Heart right ventricle (tissue), 16 donors: ENCODE results near the gene TST. TPM values are rescaled to one million over a fixed set of nuclear protein-coding genes. Genes with fewer than 3 reads are reported as not detected.

ENCODE experiments used
- ATAC-seq, 8 donors: fragments of 200-7000 bp; cut with Tn5 transposase; one replicate each; pipeline ENCODE4 v1.9.1; 2020; ENCODE audit warnings: mild to moderate bottlenecking in 8 of 8, moderate library complexity in 8 of 8, moderate number of reproducible peaks in 1 of 8
- DNase-seq, 2 donors: peaks; one replicate each; pipeline ENCODE4 v3.0.0-alpha.2; 2020
- H3K27ac ChIP-seq, 10 donors: fragments of 200-600 bp; sonication (generic) in 2 of 10; one replicate each; pipeline versions ENCODE4 v1.5.0 to v1.8.0; 2020 to 2022; ENCODE audit warnings: mild to moderate bottlenecking in 3 of 10
- H3K27me3 ChIP-seq, 7 donors: fragments of 200-600 bp; one replicate each; pipeline ENCODE4 v1.8.0; 2021 to 2022; ENCODE audit warnings: mild to moderate bottlenecking in 2 of 7
- H3K36me3 ChIP-seq, 9 donors: fragments of 200-600 bp; sonication (generic) in 1 of 9; one replicate each; pipeline versions ENCODE4 v1.5.0 to v1.8.0; 2020 to 2022; ENCODE audit warnings: mild to moderate bottlenecking in 2 of 9
- H3K4me1 ChIP-seq, 9 donors: fragments of 200-600 bp; sonication (generic) in 1 of 9; one replicate each; pipeline versions ENCODE4 v1.5.0 to v1.8.0; 2020 to 2022; ENCODE audit warnings: mild to moderate bottlenecking in 4 of 9
- H3K4me3 ChIP-seq, 10 donors: fragments of 200-600 bp; sonication (generic) in 2 of 10; one replicate each; pipeline versions ENCODE4 v1.5.0 to v1.8.0; 2020 to 2022; ENCODE audit warnings: mild to moderate bottlenecking in 7 of 10, moderate library complexity in 2 of 10
- H3K9me3 ChIP-seq, 11 donors: fragments of 200-600 bp in 10 of 11; sonication (generic) in 2 of 11; one replicate each; pipeline versions ENCODE4 v1.5.0 to v1.8.0; 2013 to 2022; ENCODE audit warnings: mild to moderate bottlenecking in 2 of 11, control low read depth in 1 of 11, moderate library complexity in 1 of 11
- WGBS, 2 donors: extraction: QIAGEN DNeasy Blood & Tissue Kit; methylation state at CpG; one replicate each; pipeline ENCODE4 v1.1.7; 2013; ENCODE audit warnings: inconsistent platforms in 1 of 2; 5-methylcytosine and 5-hydroxymethylcytosine counted together
- intact Hi-C, 10 donors: fragments of 100-400 bp; cut with DNase I; formaldehyde crosslinking; loops; one replicate each; pipeline versions ENCODE4 v1.11.1 to v1.14.2; 2022
- polyA plus RNA-seq, 2 donors: library from polyadenylated mRNA; stranded (reverse); fragments of 200-250 nt; gene quantifications; one replicate each; pipeline ENCODE4 v1.2.3, GENCODE V29; 2013
- total RNA-seq, 10 donors: library from RNA; stranded (reverse); fragmentation: NEBNext Ultra II Directional in 3 of 10; extraction: Animal tissue kit (Norgen Biotek cat#: 25700) in 3 of 10; gene quantifications; one replicate each; pipeline versions ENCODE4 v1.2.1 to v1.2.4, GENCODE V29; 2021 to 2023
- TF ChIP-seq, protein P1 (sequence below), 9 donors: fragments of 200-600 bp; sonication (generic) in 2 of 9; IDR thresholded peaks; one replicate each; pipeline versions ENCODE4 v1.5.0 to v1.8.0; 2021 to 2022; ENCODE audit warnings: antibody characterized with exemption in 9 of 9, mild to moderate bottlenecking in 5 of 9, moderate library complexity in 1 of 9
- donor health status: Arrhythmogenic right ventricular cardiomyopathy.
- donor health status: ischemic (EF 13 %, LVEDD 7.1; RV severe dilation, severe dysfunction).
- donor health status: healthy with polysubstance abuse.
- donor health status: DM: no; HTN: yes; CAD: no.
- donor health status: DM: no; HTN: no; CAD: no.
- donor health status: ischemic (EF 25% LVEDD 6.9; RV normal size, moderate dysfunction).
- donor health status: ischemic (EF 25% LVEDD 5.7; RV mildly dilated, moderate dysfunction).
- donor health status: healthy.
- donor health status: DM: yes; HTN: yes; CAD: no.
- donor health status: Ischemic cardiomyopathy.
- donor health status: ischemic (EF 35%, LVEDD 5.7; RV mildly dilated, moderate dysfunction).
- donor health status: nonischemic (EF 11% LVEDD 7.7; RV severe dilation, severe dysfunction).
- donor health status: DM: yes; HTN: yes; CAD: no.
- donor health status: PGD.
- donor health status: ischemic (EF 29% LVEDD 5.4; RV normal size, mild dysfunction).
- donor health status: nonischemic (EF 23%, LVEDD 6.1; RV moderate dilation, normal function).

The TST gene
- total and polyA plus RNA-seq, 12 donors, result 34.1 to 87.4 (median 50.6) TPM

DNA sequence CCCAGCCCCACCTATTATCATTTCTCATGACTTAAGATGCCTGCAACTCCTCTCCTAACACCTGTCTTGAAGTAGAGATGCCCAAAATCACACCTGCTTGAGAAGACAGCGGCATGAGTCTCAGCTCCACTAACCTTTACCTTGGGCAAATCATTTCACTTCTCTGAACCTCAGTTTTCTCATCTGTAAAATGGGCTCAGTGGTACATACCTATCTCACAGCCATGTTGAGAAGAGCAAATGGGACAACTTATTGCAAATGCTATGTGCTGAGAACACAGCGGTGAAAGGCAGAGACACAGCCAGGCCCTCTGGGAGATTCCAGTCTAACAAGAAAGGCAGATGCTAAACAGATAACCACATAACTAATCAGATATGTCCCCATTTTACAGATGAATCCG is 7.8 kb downstream of the TST start:
- 93 to 97% methylated on average over 3 of the region's 3 CpGs for WGBS, 2 donors
- intact Hi-C loops, result no loop called here
- no peaks in the 10 kb centered on the region for H3K27me3 ChIP-seq
- TF ChIP-seq, protein P1, sequence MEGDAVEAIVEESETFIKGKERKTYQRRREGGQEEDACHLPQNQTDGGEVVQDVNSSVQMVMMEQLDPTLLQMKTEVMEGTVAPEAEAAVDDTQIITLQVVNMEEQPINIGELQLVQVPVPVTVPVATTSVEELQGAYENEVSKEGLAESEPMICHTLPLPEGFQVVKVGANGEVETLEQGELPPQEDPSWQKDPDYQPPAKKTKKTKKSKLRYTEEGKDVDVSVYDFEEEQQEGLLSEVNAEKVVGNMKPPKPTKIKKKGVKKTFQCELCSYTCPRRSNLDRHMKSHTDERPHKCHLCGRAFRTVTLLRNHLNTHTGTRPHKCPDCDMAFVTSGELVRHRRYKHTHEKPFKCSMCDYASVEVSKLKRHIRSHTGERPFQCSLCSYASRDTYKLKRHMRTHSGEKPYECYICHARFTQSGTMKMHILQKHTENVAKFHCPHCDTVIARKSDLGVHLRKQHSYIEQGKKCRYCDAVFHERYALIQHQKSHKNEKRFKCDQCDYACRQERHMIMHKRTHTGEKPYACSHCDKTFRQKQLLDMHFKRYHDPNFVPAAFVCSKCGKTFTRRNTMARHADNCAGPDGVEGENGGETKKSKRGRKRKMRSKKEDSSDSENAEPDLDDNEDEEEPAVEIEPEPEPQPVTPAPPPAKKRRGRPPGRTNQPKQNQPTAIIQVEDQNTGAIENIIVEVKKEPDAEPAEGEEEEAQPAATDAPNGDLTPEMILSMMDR (IDR thresholded peaks at IDR 0.05), result no peak
- no peaks in the 10 kb centered on the region for H3K9me3 ChIP-seq
- DNase-seq (no peak), ATAC-seq (no peak)
- peak overlapping the region in 4 of 10 donors; percentile 27 to 46 (median 39) for H3K27ac ChIP-seq
- peaks cover 0 to 3% (median 0%) of the 10 kb centered on the region in 9 donors for H3K36me3 ChIP-seq
- no peak overlapping the region for H3K4me3 ChIP-seq
- H3K4me1 ChIP-seq, result peaks cover 0 to 52% (median 34%) of the 10 kb centered on the region in 9 donors

- Histone ChIP-seq H3K4me3 (no peak overlapping the region), H3K4me1 (peaks cover 0 to 52% (median 32%) of the 10 kb centered on the region in 9 donors), H3K9me3 (no peaks in the 10 kb centered on the region), H3K36me3 (peaks cover 0 to under 1% (median 0%) of the 10 kb centered on the region in 9 donors), H3K27ac (no peak overlapping the region), H3K27me3 (no peaks in the 10 kb centered on the region)
- TF ChIP-seq, protein P1 (IDR thresholded peaks at IDR 0.05), result no peak
- WGBS, 2 donors, result 85 to 87% methylated on average over 20 of the region's 20 CpGs
- intact Hi-C loops, result no loop called here
- DNase-seq, result no peak
- ATAC-seq, result no peak
Observed at GRCh38 chr22:37010976-37011375, 8.3 kb downstream of the TST start.

- ATAC-seq (no peak), DNase-seq (no peak)
- peaks cover 0 to 3% (median 0%) of the 10 kb centered on the region in 11 donors for H3K9me3 ChIP-seq
- H3K27ac ChIP-seq, result no peak overlapping the region
- TF ChIP-seq, protein P1 (IDR thresholded peaks at IDR 0.05), result no peak
- peaks cover 0 to 48% (median 27%) of the 10 kb centered on the region in 9 donors for H3K4me1 ChIP-seq
- 83% methylated on average over 4 of the region's 4 CpGs for WGBS, 2 donors
- H3K4me3 ChIP-seq, result no peak overlapping the region
- H3K27me3 ChIP-seq, result no peaks in the 10 kb centered on the region
- no peaks in the 10 kb centered on the region for H3K36me3 ChIP-seq
- intact Hi-C loops, result no loop called here
Observed at GRCh38 chr22:37010174-37010573, 9.1 kb downstream of the TST start.

DNA sequence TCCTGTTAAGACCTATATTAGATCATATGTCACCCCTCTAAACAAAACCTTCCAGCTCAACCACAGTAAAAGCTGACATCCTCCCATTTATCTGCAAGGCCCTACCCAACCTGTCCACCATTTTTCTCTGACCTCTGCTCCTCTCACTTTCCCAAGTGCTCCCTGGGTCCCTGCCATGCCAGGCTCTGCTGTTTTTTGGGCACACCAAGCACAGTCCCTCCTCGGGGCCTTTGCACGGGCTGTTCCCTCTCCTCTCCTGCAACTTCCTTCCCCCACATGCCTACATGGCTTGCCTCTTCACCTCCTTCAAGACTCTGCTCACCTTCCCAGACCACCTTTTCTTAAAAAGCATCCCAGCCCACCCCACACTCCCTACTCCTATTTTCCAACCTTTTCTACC is 9.8 kb downstream of the TST start:
- H3K27me3 ChIP-seq, result no peaks in the 10 kb centered on the region
- 78 to 83% methylated on average over 2 of the region's 2 CpGs for WGBS, 2 donors
- H3K9me3 ChIP-seq, result peaks cover 0 to 7% (median 0%) of the 10 kb centered on the region in 11 donors
- TF ChIP-seq, protein P1 (IDR thresholded peaks at IDR 0.05), result no peak
- peaks cover 0 to 41% (median 24%) of the 10 kb centered on the region in 9 donors for H3K4me1 ChIP-seq
- DNase-seq (no peak), ATAC-seq (no peak)
- H3K27ac ChIP-seq, result no peak overlapping the region
- no peak overlapping the region for H3K4me3 ChIP-seq
- intact Hi-C loops, result no loop called here
- H3K36me3 ChIP-seq, result no peaks in the 10 kb centered on the region
